HG03432 (cell line): ENCODE data around the gene FICD.
"Not testable (repeated sequence)": the region's sequence is repeated elsewhere in the genome, so short reads cannot be mapped to it uniquely, and the experiment has no call there.

Experiments
- ATAC-seq: cut with Tn5 transposase; IDR thresholded peaks from one replicate; pipeline ENCODE4 v1.9.1; 2021; ENCODE audit warnings: mild to moderate bottlenecking, moderate library complexity; ENCODE audit not compliant: unreplicated experiment

FICD gene

GRCh38 chr12:108531929-108532848, 17.1 kb downstream of the FICD start:
- no peak for ATAC-seq

GRCh38 chr12:108538146-108538545, 23.1 kb downstream of the FICD start:
- ATAC-seq, result no peak

- no peak for ATAC-seq
Observed at GRCh38 chr12:108538616-108539195, 23.6 kb downstream of the FICD start.

- ATAC-seq, result no peak
Observed at GRCh38 chr12:108542320-108542719, 27.2 kb downstream of the FICD start.

GRCh38 chr12:108543652-108544051, 28.6 kb downstream of the FICD start:
- no peak for ATAC-seq

GRCh38 chr12:108547686-108548085, 32.6 kb downstream of the FICD start:
- no peak for ATAC-seq

GRCh38 chr12:108548954-108549521, 34.0 kb downstream of the FICD start:
- no peak for ATAC-seq

- no peak for ATAC-seq
Observed at GRCh38 chr12:108551535-108551934, 36.5 kb downstream of the FICD start.

- no peak for ATAC-seq
Observed at GRCh38 chr12:108553799-108554198, 38.7 kb downstream of the FICD start.

- not testable (repeated sequence) for ATAC-seq
Observed at GRCh38 chr12:108555383-108555782, 40.3 kb downstream of the FICD start.

- ATAC-seq, result no peak
Observed at GRCh38 chr12:108559007-108559655, 44.1 kb downstream of the FICD start.

GRCh38 chr12:108559748-108560147, 44.7 kb downstream of the FICD start:
- no peak for ATAC-seq

GRCh38 chr12:108560321-108560721, 45.2 kb downstream of the FICD start:
- no peak for ATAC-seq

GRCh38 chr12:108560752-108561719, 46.0 kb downstream of the FICD start, which contains the start of gene SART3:
Gene SART3 (minus strand): TSS chr12:108561173. CDS start chr12:108561154, 19 bp downstream.
- ATAC-seq, result peak; percentile 43

GRCh38 chr12:108561852-108562347, 46.8 kb downstream of the FICD start:
- ATAC-seq, result no peak

- peak; percentile 69 for ATAC-seq
Observed at GRCh38 chr12:108562348-108563135, 47.5 kb downstream of the FICD start, which contains the start of gene ISCU. Gene ISCU (plus strand): TSS chr12:108562596. CDS start chr12:108562623, 27 bp downstream.

GRCh38 chr12:108563136-108563803, 48.2 kb downstream of the FICD start:
- ATAC-seq, result no peak

- no peak for ATAC-seq
Observed at GRCh38 chr12:108563804-108564151, 48.7 kb downstream of the FICD start.

- no peak for ATAC-seq
Observed at GRCh38 chr12:108564724-108565123, 49.6 kb downstream of the FICD start.
